GM18508 (cell line): ENCODE results near the gene HOXA5.

Source experiments
- ATAC-seq: cut with Tn5 transposase; IDR thresholded peaks from one replicate; pipeline ENCODE4 v1.9.1; 2021; ENCODE audit warnings: moderate number of reproducible peaks; ENCODE audit not compliant: insufficient read depth, unreplicated experiment

The HOXA5 gene

DNA sequence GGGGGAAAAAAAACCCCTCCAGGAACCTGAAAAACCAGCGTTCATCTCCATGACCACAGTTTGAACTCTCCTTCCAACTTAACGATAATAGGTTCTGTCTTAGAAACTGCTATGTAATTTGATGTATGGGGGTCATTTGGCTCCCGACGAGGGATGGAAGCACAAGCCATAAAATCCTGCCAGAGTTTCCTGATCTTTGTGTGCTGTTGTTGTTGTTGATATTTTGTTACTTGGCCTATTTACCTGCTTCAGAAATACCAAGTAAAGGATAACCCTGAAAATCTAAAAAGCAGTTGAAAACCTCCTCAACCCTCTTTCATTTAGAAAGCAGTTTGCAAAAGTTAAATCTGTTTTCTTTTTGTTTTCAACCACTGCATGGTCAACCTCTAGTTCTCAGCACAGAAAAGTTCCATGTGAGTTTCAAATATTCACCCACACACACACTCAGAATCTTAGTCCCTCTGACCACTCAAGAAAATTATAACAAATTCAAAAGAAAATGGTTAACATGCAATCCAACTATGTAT is 31.7 kb downstream of the HOXA5 start:
- no peak for ATAC-seq

DNA sequence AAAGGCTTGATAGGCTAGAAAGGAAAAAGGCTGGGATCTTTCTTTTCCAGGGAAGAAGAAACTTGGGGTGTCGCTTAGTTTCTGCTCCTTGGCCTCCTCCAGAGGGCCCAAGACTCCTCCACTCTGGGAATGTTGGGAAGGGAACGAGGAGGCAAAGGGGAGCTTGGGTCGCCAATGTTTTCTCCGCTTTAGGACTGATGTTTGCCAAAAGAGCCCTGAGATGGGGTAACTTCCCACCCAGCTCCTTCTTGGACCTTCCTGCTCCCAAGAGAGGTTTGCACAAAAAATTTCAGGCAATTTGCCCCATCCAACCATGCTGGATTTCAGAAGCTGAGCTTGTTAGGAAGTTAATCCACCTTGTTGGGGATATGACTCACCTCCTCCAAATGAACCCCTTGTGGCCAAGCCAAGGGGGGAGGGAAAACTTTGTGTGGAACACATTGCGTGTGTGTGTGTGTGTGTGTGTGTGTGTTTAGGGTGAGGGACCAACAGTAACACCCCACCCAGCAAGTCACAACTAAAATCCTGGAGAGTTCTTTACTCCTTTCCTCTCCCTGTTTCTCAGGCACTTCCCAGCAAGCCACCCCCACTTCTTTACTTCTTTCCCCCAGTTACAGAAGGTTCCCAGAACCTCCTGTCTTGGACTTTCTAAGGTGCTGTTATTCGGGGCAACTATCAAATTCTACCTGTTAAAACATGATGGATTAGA is 32.3 kb downstream of the HOXA5 start:
- no peak for ATAC-seq

DNA sequence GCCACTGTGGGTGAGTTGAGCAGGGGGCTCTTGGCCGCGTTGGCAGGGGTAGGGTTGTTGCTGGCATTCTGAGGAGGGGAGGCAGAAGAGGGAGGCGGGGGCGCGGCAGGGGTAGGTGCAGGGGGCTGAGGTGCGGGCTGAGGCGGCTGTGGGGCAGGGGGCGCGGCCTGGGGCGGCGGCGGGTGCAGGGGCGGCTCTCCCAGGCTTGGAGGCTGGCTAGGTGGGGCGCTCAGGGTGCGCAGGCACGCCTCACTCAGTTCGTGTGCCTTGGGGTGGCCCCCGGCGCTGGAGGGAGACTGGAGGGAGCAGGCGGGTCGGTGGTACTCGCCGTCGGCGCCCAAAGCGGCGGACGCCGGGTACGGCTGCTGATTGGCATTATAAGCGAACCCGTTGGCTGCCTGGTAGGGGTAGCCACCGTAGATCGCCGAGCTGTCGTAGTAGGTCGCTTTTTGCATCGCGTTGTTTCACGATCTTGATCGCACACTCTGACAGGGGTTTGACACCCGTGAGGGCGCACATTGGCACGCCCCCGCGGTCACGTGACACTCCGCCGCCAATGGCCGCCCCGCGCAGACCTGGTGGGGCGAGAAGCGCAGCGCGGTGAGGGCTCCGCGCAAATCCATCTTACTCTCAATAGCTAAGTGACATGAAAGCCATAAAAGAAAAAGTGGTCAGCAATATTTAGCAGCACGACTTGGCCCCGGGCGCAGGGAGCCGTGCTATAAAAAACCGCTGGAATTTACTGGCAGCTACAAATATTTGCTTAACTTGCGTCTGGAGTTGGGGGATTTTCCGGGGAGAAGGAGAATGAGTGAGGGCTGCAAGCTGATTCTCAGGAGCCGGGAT is 33.1 kb downstream of the HOXA5 start:
- no peak for ATAC-seq

DNA sequence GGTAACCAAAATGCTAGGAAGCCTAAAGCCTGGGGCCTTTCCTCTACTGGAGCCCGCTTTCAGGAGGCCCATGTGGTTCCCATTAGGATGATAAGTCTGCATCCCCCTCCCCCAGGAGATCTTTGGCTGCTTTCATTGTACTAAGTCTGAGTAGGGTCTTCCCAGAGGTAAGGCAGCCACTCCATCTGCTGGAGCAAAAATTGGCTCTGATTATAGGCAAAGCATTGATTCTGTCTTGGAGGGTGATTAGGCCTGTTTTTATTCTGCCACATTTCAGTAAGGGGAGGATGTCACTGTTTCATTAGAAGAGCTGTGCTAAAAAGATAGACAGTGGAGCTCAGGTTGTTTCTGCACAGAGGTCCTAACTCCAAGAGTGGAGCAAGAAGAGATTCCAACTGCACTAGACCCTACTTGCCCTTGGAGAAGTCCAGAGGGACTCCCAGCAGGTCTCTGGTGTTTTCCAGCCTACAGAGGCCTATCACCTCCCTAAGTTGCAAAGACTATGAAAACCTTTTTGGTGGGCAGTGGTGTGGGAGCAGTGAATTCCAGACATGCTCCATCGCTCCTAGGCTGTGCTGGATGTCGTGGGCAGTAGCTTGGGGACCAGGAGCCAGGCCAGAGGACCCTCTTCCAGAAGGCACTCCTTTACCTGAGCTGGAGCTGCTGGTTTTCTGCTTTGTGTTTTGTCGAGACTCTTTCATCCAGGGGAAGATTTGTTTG is 33.9 kb downstream of the HOXA5 start:
- ATAC-seq: no peak

DNA sequence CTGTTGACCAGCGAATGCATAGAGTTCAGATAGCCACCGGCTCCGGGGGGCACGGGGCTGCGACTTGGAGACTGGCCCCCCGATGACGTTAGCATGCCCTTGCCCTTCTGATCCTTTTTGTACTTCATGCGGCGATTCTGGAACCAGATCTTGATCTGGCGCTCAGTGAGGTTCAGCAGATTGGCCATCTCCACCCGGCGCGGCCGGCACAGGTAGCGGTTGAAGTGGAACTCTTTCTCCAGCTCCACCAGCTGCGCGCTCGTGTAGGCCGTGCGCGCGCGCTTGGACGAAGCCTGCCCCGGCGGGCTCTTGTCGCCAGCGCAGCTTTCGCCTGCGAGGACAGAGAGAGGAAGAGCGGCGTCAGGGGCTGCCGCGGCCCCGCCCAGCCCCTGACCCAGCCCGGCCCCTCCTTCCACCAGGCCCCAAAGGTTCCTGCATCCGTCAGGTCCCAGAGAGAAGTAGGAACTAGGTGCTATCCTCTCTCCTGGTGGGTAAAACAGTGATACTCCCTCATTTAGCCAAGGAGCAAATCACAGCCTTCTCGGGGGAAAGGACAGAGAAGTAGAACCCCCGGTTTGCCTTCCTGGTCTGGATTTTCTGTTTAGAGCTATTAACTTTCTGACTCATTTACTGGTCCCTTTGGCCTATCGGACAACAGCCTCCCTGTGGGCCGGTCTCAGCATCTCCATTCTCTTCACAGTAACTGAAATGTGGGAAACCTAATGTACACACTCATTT is 34.9 kb downstream of the HOXA5 start:
- ATAC-seq: no peak

DNA sequence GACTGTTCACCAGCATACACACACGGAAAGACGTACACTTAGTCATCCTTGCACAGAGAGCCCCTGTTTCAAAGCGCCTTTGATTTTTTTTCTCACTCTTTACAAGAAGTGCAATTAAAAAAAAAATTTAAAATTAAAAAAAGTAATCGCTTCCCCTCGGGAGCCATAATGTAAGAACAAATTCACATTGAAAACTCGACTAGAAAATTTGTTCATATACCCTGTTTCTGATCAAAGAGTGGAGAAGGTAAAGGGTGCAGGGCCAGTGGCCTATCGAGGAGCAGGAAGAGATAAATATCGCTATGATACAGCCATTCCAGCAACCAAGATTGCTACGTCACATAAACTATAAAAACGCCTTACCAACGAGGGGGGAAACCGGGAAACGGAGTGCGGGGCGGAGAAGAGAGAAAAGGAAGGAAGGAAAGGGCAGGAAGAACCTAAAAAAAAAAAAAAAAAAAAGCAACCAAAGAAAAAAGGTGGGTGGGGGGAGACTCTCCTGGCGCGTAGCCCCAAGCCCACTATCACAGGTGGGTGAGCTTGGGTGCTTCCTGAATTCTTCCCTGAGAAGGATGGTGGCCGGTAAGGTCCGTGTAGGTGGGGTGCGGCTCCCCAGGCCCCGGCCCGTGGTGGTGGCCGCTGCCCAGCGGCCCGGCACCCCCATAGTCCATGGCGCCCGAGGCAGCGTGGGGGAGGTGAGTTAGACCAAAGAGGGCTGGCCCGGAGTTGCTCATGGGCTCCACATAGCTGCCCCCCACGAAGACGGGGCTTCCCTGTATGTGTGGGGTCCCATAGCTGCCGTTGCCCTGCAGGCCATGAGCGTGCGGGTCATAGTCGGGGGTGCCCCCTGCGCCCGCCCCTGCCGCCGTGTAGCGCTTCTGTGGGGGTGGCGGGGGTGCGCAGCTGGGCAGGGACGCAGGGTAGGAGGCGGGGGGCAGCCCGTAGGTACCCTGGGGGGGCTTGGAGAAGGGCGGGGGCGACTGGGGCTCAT is 35.8 kb downstream of the HOXA5 start:
- no peak for ATAC-seq

DNA sequence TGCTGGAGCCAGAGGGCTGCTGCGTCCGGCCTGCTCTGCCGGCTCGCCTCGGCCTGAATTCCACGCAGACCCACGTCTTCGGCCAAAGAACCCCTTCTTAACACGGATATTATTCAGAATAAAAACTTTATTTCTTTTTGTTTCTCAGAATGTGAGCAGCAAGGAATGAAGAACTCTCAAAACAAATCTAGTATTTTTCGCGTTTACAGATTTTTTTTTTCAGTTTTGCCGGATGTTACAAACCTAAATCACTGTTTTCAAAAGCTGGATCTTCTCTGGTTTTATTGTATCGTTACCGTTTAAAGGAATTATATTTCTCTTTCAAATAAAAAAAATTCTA is 36.6 kb downstream of the HOXA5 start:
- ATAC-seq: no peak

DNA sequence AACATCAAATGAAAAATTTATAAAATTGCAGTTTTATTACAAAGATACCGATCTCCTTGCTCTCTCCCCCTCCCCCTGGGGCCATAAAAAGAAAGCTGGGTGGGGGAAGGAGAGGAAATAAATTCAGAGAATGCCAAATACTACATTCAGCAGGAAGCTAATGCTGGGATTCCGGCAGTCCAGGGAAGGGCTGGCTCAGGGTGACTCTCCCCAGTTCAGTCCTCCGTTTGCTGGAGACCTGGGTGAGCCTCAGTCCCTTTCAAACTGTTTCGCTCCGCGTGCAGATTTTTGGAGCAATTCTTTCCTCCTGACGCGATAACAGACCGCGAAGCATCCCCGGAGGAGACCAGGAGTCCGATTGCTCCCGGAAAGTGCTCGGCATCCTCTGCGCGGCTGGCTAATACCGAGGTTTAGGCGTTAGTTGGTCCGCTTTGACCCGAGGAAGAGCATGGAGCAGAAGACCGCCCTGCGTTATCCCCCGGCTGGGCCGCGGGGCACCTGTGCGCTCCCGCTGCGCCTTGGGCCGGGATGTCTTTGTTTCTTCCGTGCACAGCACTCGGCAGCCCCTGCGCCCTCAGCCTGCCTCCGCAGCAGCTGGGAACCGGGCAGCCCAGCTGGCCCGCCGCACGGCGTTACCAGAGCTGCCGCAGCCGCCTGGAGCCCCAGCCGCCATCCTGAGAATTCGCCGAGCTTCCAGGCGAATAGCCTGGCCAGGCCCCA is 37.1 kb downstream of the HOXA5 start:
- ATAC-seq: no peak

DNA sequence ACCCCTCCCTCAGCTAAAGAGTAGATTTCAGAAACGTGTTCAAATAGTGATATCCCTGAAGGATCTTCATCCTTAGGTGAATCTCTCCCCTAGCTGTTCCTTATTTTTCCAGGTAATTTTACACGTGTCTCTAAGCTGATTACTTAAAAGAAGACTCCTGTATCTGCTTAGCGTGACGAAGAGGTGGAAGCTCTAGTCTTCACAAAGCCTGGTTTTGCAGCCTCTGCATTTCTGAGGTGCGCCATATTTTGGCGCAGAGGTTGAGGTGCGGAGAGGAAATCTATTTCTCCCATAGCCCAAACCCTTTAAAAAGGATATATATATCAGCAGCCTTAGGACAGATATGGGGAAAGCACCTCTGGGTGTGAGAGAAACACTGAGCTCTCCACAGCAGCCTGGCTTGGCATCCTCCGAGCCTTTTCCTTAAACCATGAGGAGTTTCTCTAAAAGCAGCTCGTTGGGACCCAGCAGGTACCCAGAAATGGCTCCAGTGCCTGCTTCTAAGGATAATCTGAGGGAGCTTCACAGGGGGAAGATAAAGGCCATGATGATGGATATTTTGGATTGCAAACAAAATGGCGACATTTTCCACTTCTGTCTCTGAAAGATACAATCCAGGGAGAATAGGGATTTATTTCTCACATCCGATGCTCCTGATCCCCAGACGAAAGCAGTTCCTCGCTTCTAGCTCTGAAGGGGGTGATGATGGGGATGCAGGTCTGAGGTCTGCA is 38.0 kb downstream of the HOXA5 start:
- ATAC-seq: no peak

DNA sequence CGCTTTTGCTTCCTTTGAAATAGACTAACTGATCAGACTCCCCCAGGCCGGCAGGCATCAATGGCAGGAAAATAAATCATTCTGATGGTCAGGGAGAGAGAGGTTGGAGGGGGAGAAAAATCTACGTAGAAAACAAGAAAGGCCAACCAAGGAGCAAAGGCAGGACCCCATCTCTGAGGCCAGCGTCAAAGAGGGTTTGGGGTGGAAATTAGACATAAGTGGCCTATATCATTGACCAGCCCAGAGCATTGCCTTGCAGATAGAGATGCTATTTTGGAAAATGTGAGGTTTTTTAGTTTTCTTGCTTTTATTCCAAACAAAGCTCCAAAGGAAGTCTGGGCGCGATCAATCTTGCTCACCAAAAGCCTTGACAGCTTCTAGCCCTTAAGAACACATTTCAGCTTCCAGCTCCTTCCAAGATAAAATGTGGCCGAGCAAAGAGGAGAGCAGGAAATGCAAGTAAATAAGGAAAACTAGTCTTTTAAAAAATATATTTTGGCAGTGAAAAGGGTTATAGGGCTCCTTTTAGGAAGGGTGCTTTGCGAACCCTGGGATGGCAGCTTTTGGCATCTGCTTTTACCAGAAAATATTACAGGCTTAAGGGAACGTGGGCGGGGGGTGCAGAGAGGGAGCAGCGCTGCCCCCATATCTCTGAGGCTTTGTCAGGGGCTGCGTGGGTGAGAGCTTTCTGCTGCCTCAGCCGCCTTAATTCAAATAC is 39.0 kb downstream of the HOXA5 start:
- ATAC-seq: no peak

DNA sequence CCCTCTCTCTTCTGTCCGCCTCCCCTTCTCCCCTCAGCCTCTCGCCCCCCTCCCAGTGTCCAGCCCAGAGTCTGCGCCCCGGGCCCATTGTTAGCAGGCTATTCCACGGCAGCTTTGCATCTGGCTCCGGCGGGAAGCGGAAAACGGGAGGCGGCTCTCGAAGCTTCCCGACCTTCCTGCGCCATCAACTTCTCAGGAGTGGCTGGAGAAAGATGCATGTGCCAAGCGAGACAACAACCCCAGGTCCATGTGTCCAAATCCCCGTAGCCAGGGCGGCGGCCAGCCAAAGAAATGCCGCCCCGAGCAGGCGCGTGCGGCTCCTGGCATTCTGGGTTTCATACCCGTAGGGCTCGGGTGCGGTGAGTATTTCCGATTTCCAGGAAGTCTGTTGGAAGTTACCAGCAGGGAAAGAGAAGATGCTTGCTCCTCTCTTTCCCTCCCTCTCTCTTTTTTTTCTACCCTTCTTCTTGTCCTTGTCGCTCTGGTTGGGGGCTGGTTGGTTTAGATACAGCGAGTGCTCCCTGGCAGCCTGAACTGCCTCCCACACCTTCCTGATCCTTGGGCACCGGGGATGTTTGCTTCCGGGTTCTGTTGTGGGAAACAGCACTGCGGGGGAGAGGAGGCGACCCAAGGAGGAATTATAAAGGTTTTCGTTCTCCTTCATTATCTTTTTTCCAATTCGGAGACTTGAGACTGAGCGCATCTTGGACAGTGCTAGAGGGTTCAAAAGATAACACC is 39.8 kb downstream of the HOXA5 start:
- no peak for ATAC-seq

DNA sequence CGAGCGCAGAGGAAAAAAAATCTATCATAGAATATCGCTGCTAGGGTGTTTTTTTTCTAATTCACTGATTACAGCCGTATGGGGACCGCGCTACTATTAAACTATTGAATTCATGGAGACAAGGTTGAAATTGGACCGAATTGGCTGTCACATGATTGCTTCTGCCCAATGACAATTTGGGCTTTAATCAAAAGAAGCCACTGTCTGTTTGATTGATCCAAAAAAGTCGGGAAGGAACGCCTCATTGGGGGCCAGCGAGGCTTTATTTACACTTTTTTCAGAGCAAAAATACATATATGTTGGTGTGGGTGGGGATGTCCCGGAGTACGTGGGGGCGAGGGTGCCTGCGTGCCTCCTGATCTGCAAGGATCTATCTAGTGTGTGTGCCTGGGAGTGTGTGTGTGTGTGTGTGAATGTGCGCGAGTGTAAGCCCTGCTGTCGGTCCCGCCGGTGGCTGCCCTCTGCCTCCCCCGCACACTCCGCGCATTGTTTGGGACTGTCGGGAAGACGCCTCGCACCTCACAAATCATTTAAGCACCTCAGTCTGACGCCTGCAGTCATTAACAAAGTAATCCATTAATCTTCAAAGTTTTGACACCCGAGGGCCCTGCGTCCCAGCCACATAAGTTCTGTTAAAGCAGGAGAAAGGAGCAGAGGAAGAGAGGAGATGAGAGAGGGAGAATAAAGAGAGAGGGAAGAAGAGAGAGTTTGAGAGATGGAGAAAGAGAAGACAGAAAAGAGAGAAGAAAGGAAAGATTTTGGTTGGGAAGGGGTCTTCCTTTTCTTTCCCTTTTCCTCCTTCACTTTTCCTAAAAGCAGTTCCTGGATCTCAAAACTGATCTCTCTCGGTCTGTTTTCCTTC is 40.7 kb downstream of the HOXA5 start, which contains the start of gene HOXA2:
Gene HOXA2, minus strand, starts transcription at position 103 of the 862 bp plus-strand sequence. CDS start 183 bp downstream, outside the sequence.
- ATAC-seq: no peak

DNA sequence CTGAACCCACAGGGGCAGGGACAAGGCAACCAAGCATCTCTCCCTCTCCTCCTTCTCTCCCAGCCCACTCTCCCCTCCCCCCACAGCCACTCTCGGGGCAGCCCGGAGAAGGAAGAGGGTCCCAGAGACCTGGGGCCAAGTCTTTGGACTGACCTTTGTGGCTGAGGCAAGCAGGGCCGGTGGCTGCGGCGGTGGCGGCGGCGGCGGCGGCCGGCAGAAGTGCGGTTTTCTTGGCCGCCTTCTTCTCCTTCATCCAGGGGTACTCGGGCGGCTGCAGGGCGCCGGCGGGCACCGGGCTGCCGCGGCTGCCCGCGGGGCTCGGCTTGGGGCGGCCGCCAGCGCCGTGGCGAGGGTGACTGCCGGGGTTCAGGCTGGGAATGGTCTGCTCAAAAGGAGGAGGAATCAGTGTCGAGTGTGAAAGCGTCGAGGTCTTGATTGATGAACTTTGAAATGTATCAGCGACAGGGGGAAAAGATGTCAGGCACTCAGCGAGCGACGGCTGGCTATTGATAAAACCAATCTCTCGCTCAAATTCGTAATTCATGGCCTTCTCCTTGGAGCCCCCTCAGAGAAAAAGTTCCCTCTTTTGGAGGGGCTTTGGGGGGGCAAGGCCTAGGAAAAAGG is 41.4 kb downstream of the HOXA5 start:
- no peak for ATAC-seq

DNA sequence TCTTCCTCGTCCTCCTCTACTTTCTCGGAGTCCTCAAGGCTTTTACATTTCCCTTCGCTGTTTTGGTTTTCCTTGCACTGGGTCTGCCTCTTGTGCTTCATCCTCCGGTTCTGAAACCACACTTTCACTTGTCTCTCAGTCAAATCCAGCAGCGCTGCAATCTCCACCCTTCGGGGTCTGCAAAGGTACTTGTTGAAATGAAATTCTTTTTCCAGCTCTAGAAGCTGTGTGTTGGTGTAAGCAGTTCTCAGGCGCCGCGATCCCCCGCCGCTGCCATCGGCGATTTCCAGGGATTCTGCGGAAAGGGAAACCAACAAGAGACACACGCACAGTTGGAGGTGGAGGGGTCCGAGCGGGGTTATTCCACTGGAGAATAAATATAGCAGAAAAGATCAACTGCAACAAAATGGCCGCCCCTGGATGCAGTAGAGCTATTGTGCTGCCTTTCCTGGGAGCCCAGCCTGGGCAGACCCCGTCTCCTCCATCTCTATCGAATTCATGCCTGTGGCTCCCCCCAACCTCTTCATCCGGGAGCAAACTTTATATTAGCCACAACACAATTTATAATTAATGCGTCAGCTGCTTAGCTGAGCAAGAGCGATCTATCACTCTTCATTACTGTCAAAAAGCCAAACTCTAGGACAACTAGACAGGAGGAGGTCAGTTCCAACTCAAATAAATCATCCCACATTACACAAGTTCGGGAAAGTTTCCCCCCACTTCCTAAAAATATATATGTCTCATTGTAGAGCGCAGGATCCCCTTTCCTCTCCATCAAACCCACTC is 42.1 kb downstream of the HOXA5 start:
- ATAC-seq: no peak
